HEK293 (cell line): ENCODE measurements around the gene SPHK1.

Experiments
- CTCF ChIA-PET: fragments of 350-600 bp; formaldehyde crosslinking; extraction: SDS; loops from one replicate; lab custom pipeline; 2021; ENCODE audit warnings: antibody characterized with exemption; lab: Yijun Ruan, JAX
- POLR2A ChIA-PET: fragments of 300-600 bp; formaldehyde crosslinking; extraction: SDS; loops from one replicate; lab custom pipeline; 2020; ENCODE audit warnings: antibody characterized with exemption, inconsistent platforms; lab: Yijun Ruan, JAX
- H3K27ac ChIP-seq: fragments of 200-500 bp; sonication (Bioruptor generic); 2 replicates; pipeline ENCODE4 v1.5.1; 2014; ENCODE audit warnings: low read depth, low read length, control low read depth, inconsistent platforms; ENCODE audit errors: extremely low read depth
- H3K36me3 ChIP-seq, 2 experiments: fragments of 200-500 bp in 1 of 2; sonication (Bioruptor generic) in 1 of 2; 1 replicate in 1 of 2; 2 replicates in 1 of 2; pipeline ENCODE4 v1.5.1; 2014 to 2017; ENCODE audit warnings: inconsistent platforms in 2 of 2, low read length in 2 of 2; ENCODE audit not compliant: control insufficient read depth in 2 of 2, insufficient read depth in 1 of 2
- H3K4me1 ChIP-seq: fragments of 200-500 bp; sonication (Bioruptor generic); 2 replicates; pipeline ENCODE4 v1.5.1; 2014; ENCODE audit warnings: mild to moderate bottlenecking, low read length, inconsistent platforms; ENCODE audit not compliant: control insufficient read depth, insufficient read depth
- H3K4me3 ChIP-seq: 2 replicates; pipeline ENCODE4 v1.5.1; 2011; ENCODE audit warnings: low read depth, mild to moderate bottlenecking, control low read depth, low read length, moderate library complexity
- H3K9me3 ChIP-seq: fragments of 200-500 bp; sonication (Bioruptor generic); 2 replicates; pipeline ENCODE4 v1.5.1; 2014; ENCODE audit warnings: low read depth, low read length, inconsistent platforms; ENCODE audit not compliant: control insufficient read depth, insufficient read depth
- BCL11A ChIP-seq: fragments of 450-650 bp; formaldehyde crosslinking; IDR thresholded peaks from 2 replicates; pipeline ENCODE4 v1.5.1; 2016; ENCODE audit warnings: low read depth, missing biosample characterization, missing genetic modification characterization
- GLIS1 ChIP-seq: fragments of 450-650 bp; formaldehyde crosslinking; IDR thresholded peaks from 2 replicates; pipeline ENCODE4 v1.5.1; 2016; ENCODE audit warnings: missing biosample characterization, missing genetic modification characterization
- HIC1 ChIP-seq: fragments of 450-650 bp; formaldehyde crosslinking; IDR thresholded peaks from 2 replicates; pipeline ENCODE4 v1.5.1; 2016; ENCODE audit warnings: missing biosample characterization, missing genetic modification characterization
- PRDM10 ChIP-seq: fragments of 450-650 bp; formaldehyde crosslinking; IDR thresholded peaks from 2 replicates; pipeline ENCODE4 v1.5.1; 2016; ENCODE audit warnings: missing biosample characterization, missing genetic modification characterization
- TRIM28 ChIP-seq: IDR thresholded peaks from 2 replicates; pipeline ENCODE4 v1.6.1; 2011; ENCODE audit warnings: low read length, control low read depth, borderline replicate concordance
- ZBTB17 ChIP-seq: fragments of 450-650 bp; formaldehyde crosslinking; IDR thresholded peaks from 2 replicates; pipeline ENCODE4 v1.5.1; 2016; ENCODE audit warnings: missing biosample characterization, missing genetic modification characterization
- ZNF140 ChIP-seq: fragments of 450-650 bp; formaldehyde crosslinking; IDR thresholded peaks from 2 replicates; pipeline ENCODE4 v1.5.1; 2016; ENCODE audit warnings: missing biosample characterization, missing genetic modification characterization
- ZNF16 ChIP-seq: fragments of 450-650 bp; formaldehyde crosslinking; IDR thresholded peaks from 2 replicates; pipeline ENCODE4 v1.5.1; 2016; ENCODE audit warnings: low read depth, missing biosample characterization, missing genetic modification characterization
- ZNF23 ChIP-seq: fragments of 450-650 bp; formaldehyde crosslinking; IDR thresholded peaks from 2 replicates; pipeline ENCODE4 v1.5.1; 2016; ENCODE audit warnings: missing biosample characterization, missing genetic modification characterization, borderline replicate concordance
- ZNF391 ChIP-seq: fragments of 450-650 bp; formaldehyde crosslinking; IDR thresholded peaks from 2 replicates; pipeline ENCODE4 v1.5.1; 2016; ENCODE audit warnings: low read depth, missing biosample characterization, missing genetic modification characterization, borderline replicate concordance
- ZNF596 ChIP-seq: fragments of 450-650 bp; IDR thresholded peaks from 2 replicates; pipeline ENCODE4 v1.5.0; 2018; ENCODE audit warnings: missing biosample characterization, mild to moderate bottlenecking, missing genetic modification characterization, moderate library complexity
- ZNF600 ChIP-seq: fragments of 450-650 bp; formaldehyde crosslinking; IDR thresholded peaks from 2 replicates; pipeline ENCODE4 v1.5.1; 2016; ENCODE audit warnings: missing biosample characterization, missing genetic modification characterization
- ZNF677 ChIP-seq: fragments of 450-650 bp; IDR thresholded peaks from 2 replicates; pipeline ENCODE4 v1.5.0; 2018; ENCODE audit warnings: missing biosample characterization, mild to moderate bottlenecking, missing genetic modification characterization, moderate library complexity
- ZNF785 ChIP-seq: fragments of 450-650 bp; formaldehyde crosslinking; IDR thresholded peaks from 2 replicates; pipeline ENCODE4 v1.5.1; 2016; ENCODE audit warnings: missing biosample characterization, missing genetic modification characterization
- ZSCAN18 ChIP-seq: fragments of 450-650 bp; formaldehyde crosslinking; IDR thresholded peaks from 2 replicates; pipeline ENCODE4 v1.5.1; 2016; ENCODE audit warnings: missing biosample characterization, missing genetic modification characterization
- TF ChIP-seq, protein P1 (sequence below): fragments of 450-650 bp; IDR thresholded peaks from 2 replicates; pipeline ENCODE4 v1.5.1; 2018; ENCODE audit warnings: missing biosample characterization, missing genetic modification characterization

The SPHK1 gene

DNA sequence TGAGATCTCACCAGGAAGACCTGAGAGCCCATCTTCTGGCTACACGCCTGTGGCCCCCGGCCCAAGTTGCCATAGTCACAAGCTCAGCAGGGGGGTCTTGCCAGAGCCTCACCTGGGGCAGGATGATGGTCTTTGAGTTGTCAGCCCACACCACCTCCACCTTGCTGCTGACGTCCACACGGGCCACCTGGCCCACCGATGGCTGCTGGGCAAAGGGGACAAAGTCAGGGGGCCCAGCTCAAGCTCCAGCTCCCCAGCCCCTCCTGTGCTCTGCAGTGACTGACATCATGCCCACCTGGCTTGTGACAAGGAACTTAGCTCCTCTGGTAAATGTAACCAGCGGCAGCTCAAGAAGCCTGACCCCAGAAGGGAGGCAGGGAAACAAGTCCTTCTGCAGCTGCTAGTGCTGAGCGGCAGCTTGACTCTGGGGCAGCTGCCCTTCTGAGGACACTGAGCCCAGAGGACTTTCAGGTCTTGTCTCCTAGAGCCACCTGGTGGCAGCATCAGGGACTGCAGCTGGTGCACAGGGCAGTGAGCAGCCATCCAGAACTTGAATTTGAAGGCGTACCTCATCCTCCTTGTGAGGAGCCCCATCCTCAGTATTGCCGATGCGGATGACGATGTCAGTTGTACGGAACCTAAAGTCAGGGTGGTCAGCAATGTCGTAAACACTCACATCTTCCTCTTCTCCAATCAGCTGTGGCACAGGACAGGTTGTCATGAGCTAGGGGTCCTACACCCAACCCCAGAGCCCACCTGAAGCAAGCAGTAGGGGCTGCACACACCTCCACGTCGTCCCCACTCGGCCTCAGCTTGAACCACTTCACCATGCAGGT is 13.5 kb downstream of the SPHK1 start (continued):
- TF ChIP-seq ZNF785 = no peak
- peak; percentile 25; the same call in 1 of the 2 replicates for TF ChIP-seq TRIM28
- peak; percentile 59 for TF ChIP-seq ZBTB17 (tag by site-specific recombination)
- TF ChIP-seq ZNF677 (tag by site-specific recombination) = no peak
- TF ChIP-seq ZNF16 (tag by site-specific recombination) = no peak
- TF ChIP-seq ZNF23 (tag by site-specific recombination) = no peak
- TF ChIP-seq, protein P1, sequence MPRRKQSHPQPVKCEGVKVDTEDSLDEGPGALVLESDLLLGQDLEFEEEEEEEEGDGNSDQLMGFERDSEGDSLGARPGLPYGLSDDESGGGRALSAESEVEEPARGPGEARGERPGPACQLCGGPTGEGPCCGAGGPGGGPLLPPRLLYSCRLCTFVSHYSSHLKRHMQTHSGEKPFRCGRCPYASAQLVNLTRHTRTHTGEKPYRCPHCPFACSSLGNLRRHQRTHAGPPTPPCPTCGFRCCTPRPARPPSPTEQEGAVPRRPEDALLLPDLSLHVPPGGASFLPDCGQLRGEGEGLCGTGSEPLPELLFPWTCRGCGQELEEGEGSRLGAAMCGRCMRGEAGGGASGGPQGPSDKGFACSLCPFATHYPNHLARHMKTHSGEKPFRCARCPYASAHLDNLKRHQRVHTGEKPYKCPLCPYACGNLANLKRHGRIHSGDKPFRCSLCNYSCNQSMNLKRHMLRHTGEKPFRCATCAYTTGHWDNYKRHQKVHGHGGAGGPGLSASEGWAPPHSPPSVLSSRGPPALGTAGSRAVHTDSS (tag by site-specific recombination) = no peak
- no peak for TF ChIP-seq ZNF140
- no peak for TF ChIP-seq ZNF596 (tag by site-specific recombination)

DNA sequence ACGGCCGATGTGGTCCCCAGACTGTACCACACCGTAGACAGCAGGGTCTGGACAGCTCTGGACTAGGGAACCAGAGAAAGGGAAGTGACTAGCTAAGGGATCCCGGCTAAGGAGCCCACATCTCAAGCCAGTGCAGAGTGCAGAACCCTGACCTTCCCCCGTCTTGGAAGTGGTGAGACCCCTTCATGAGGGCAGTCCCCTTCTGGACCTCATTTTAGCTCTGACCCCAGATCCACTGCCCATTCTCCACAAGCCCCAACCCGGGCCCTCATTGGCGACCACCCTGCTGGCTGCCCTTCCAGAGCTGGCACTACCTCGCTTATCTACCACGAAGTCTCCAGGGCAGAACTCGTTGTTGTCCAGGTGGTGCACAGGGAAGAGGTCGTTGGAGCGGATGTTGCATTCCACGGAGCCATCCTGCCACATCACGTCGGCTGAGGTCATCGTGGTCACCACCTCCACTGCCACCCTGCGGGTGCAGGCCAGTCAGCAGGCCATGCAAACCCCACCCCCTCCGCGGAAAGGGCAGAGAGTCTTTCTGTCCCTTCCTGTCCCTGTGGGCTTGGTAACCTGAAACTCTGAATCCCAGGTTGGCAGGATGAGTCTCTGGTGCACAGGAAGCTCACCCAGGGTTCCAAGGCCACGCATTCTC is 14.2 kb downstream of the SPHK1 start:
- H3K36me3 ChIP-seq = peaks cover 17 to 92% of the 10 kb centered on the region in 2 experiments
- TF ChIP-seq GLIS1 (tag by site-specific recombination) (peak; percentile 49; the same call in 1 of the 2 replicates), HIC1 (tag by site-specific recombination) (peak; percentile 32; the same call in 1 of the 2 replicates), PRDM10 (tag by site-specific recombination) (0 out of 2 replicates have a peak, but pooled peaks have one; percentile 20), ZNF600 (tag by site-specific recombination) (no peak), BCL11A (tag by site-specific recombination) (0 out of 2 replicates have a peak, but pooled peaks have one; percentile 46), ZNF391 (tag by site-specific recombination) (no peak), ZSCAN18 (tag by site-specific recombination) (no peak)
- no peaks in the 10 kb centered on the region for H3K4me1 ChIP-seq
- no peak overlapping the region for H3K27ac ChIP-seq
- H3K9me3 ChIP-seq = no peaks in the 10 kb centered on the region
- ChIA-PET CTCF (interaction anchor here (0.6 to 7.4 kb wide), 36 partner anchors 7 to 1597 kb away, joined by 3 to 244 read pairs (median 6); partner anchors contain the start of genes AANAT, PRPSAP1, QRICH2 and RHBDF2), POLR2A (interaction anchor here (0.8 to 1.6 kb wide), 6 partner anchors 14 to 134 kb away, joined by 3 to 7 read pairs (median 4); partner anchors contain the start of genes PRPSAP1 and SPHK1)
- H3K4me3 ChIP-seq = no peak overlapping the region
